Mesenchymal stem cell (in vitro differentiated cells and primary cell): ENCODE data around the gene NT5E.

Source experiments
- DNase-seq: peaks from one replicate; pipeline ENCODE4 v3.0.0-alpha.2; 2013
- H2AFZ ChIP-seq: one replicate; pipeline ENCODE4 v1.6.1; 2013; ENCODE audit warnings: low read depth, mild to moderate bottlenecking, control low read depth, inconsistent platforms, low read length, moderate library complexity
- H2AK5ac ChIP-seq: 2 replicates; pipeline ENCODE4 v1.6.1; 2013; ENCODE audit warnings: low read length, moderate library complexity, mild to moderate bottlenecking, inconsistent platforms; ENCODE audit not compliant: severe bottlenecking
- H2BK120ac ChIP-seq: one replicate; pipeline ENCODE4 v1.6.1; 2013; ENCODE audit warnings: low read depth, mild to moderate bottlenecking, inconsistent platforms, low read length, moderate library complexity
- H2BK12ac ChIP-seq, 2 experiments: one replicate each; pipeline ENCODE4 v1.6.1; 2013; ENCODE audit warnings: inconsistent platforms in 2 of 2, low read length in 2 of 2, mild to moderate bottlenecking in 2 of 2, moderate library complexity in 2 of 2, control low read depth in 1 of 2
- H2BK15ac ChIP-seq: one replicate; pipeline ENCODE4 v1.6.1; 2013; ENCODE audit warnings: mild to moderate bottlenecking, low read depth, inconsistent platforms; ENCODE audit not compliant: poor library complexity, severe bottlenecking
- H2BK5ac ChIP-seq: 2 replicates; pipeline ENCODE4 v1.6.1; 2013; ENCODE audit warnings: low read depth, mild to moderate bottlenecking, low read length, control low read depth, inconsistent platforms; ENCODE audit not compliant: poor library complexity, severe bottlenecking
- H3K14ac ChIP-seq, 2 experiments: one replicate each; pipeline ENCODE4 v1.6.1; 2013; ENCODE audit warnings: inconsistent platforms in 2 of 2, low read length in 2 of 2, control low read depth in 1 of 2, mild to moderate bottlenecking in 1 of 2, moderate library complexity in 1 of 2
- H3K18ac ChIP-seq, 2 experiments: one replicate each; pipeline ENCODE4 v1.6.1; 2013; ENCODE audit warnings: inconsistent platforms in 2 of 2, low read length in 2 of 2, control low read depth in 1 of 2, low read depth in 1 of 2, mild to moderate bottlenecking in 1 of 2
- H3K23ac ChIP-seq, 2 experiments: one replicate each; pipeline ENCODE4 v1.6.1; 2013; ENCODE audit warnings: inconsistent platforms in 2 of 2, low read length in 2 of 2, mild to moderate bottlenecking in 2 of 2, moderate library complexity in 2 of 2, control low read depth in 1 of 2
- H3K27ac ChIP-seq: 2 replicates; pipeline ENCODE4 v1.5.1; 2013; ENCODE audit warnings: mild to moderate bottlenecking, moderate library complexity, low read length, control low read depth, inconsistent platforms; ENCODE audit not compliant: poor library complexity, severe bottlenecking
- H3K27me3 ChIP-seq, 2 experiments: 2 replicates each; pipeline versions ENCODE4 v1.6.1 to v1.7.0; 2013; ENCODE audit warnings: low read length in 2 of 2, mild to moderate bottlenecking in 2 of 2, moderate library complexity in 2 of 2, control low read depth in 1 of 2, inconsistent platforms in 1 of 2; ENCODE audit not compliant: control insufficient read depth in 1 of 2, insufficient read depth in 1 of 2
- H3K36me3 ChIP-seq, 2 experiments: 2 replicates each; pipeline versions ENCODE4 v1.6.1 to v1.7.0; 2013; ENCODE audit warnings: low read length in 2 of 2, control low read depth in 1 of 2, inconsistent platforms in 1 of 2, low read depth in 1 of 2, mild to moderate bottlenecking in 1 of 2; ENCODE audit not compliant: insufficient read depth in 2 of 2, control insufficient read depth in 1 of 2
- H3K4ac ChIP-seq, 2 experiments: one replicate each; pipeline ENCODE4 v1.6.1; 2013; ENCODE audit warnings: inconsistent platforms in 2 of 2, low read length in 2 of 2, mild to moderate bottlenecking in 2 of 2, moderate library complexity in 2 of 2, control low read depth in 1 of 2, low read depth in 1 of 2
- H3K4me1 ChIP-seq: 2 replicates; pipeline ENCODE4 v1.6.1; 2013; ENCODE audit warnings: low read depth, low read length, control low read depth; ENCODE audit not compliant: control insufficient read depth, insufficient read depth
- H3K4me2 ChIP-seq: 2 replicates; pipeline ENCODE4 v1.6.1; 2013; ENCODE audit warnings: low read length, mild to moderate bottlenecking, inconsistent platforms; ENCODE audit not compliant: poor library complexity, severe bottlenecking
- H3K4me3 ChIP-seq, 2 experiments: 2 replicates each; pipeline versions ENCODE4 v1.5.1 to v1.7.0; 2013; ENCODE audit warnings: low read length in 2 of 2, mild to moderate bottlenecking in 2 of 2, control low read depth in 1 of 2, low read depth in 1 of 2; ENCODE audit not compliant: insufficient read depth in 1 of 2
- H3K79me1 ChIP-seq: replicated peaks from 2 replicates; pipeline ENCODE4 v1.6.1; 2013; ENCODE audit warnings: mild to moderate bottlenecking, control low read depth, low read length, inconsistent platforms; ENCODE audit not compliant: poor library complexity, severe bottlenecking
- H3K9ac ChIP-seq: 2 replicates; pipeline ENCODE4 v1.7.0; 2013; ENCODE audit warnings: mild to moderate bottlenecking, low read length, moderate library complexity
- H3K9me3 ChIP-seq: 2 replicates; pipeline ENCODE4 v1.7.0; 2013; ENCODE audit warnings: mild to moderate bottlenecking, low read length; ENCODE audit not compliant: control insufficient read depth
- H4K8ac ChIP-seq: one replicate; pipeline ENCODE4 v1.6.1; 2013; ENCODE audit warnings: inconsistent platforms, mild to moderate bottlenecking, low read length, moderate library complexity
- H4K91ac ChIP-seq: one replicate; pipeline ENCODE4 v1.6.1; 2013; ENCODE audit warnings: mild to moderate bottlenecking, low read length, inconsistent platforms
- WGBS: methylation state at CpG from one replicate; pipeline ENCODE4 v1.1.7; 2013; ENCODE audit warnings: mixed read lengths; 5-methylcytosine and 5-hydroxymethylcytosine counted together

Gene NT5E

GRCh38 chr6:85425997-85426396, 23.9 kb upstream of the NT5E start:
- Histone ChIP-seq H2AK5ac (no peak overlapping the region), H2BK120ac (no peak overlapping the region), H2AFZ (no peak overlapping the region), H3K4me3 (no peak overlapping the region), H2BK5ac (no peak overlapping the region), H3K9me3 (peaks cover 13% of the 10 kb centered on the region), H4K8ac (no peak overlapping the region), H3K27ac (no peak overlapping the region), H2BK12ac (no peak overlapping the region), H3K27me3 (no peaks in the 10 kb centered on the region), H3K4me1 (peaks cover 7% of the 10 kb centered on the region), H4K91ac (no peak overlapping the region), H3K4ac (no peak overlapping the region), H3K9ac (no peak overlapping the region), H3K14ac (no peak overlapping the region), H3K4me2 (no peak overlapping the region), H3K79me1 (no peaks in the 10 kb centered on the region), H2BK15ac (no peak overlapping the region), H3K36me3 (no peaks in the 10 kb centered on the region), H3K18ac (no peak overlapping the region), H3K23ac (no peak overlapping the region)
- no peak for DNase-seq
- WGBS: no CpG with 5 or more reads among the region's 4 CpGs

GRCh38 chr6:85428486-85428885, 21.4 kb upstream of the NT5E start:
- Histone ChIP-seq H2AFZ (no peak overlapping the region), H3K4me1 (no peaks in the 10 kb centered on the region), H3K4me3 (no peak overlapping the region), H3K79me1 (no peaks in the 10 kb centered on the region), H3K27me3 (no peaks in the 10 kb centered on the region), H2BK120ac (no peak overlapping the region), H2BK15ac (no peak overlapping the region), H3K23ac (no peak overlapping the region), H3K18ac (no peak overlapping the region), H2BK5ac (no peak overlapping the region), H3K9ac (no peak overlapping the region), H3K27ac (no peak overlapping the region), H3K36me3 (no peaks in the 10 kb centered on the region), H3K14ac (no peak overlapping the region), H4K91ac (no peak overlapping the region), H2BK12ac (no peak overlapping the region), H2AK5ac (no peak overlapping the region), H3K4ac (no peak overlapping the region), H4K8ac (no peak overlapping the region), H3K4me2 (no peak overlapping the region), H3K9me3 (peaks cover 13% of the 10 kb centered on the region)
- 38% methylated on average over 1 of the region's 1 CpG for WGBS
- no peak for DNase-seq

GRCh38 chr6:85429346-85429745, 20.5 kb upstream of the NT5E start:
- no peak overlapping the region for H3K14ac ChIP-seq
- no peak overlapping the region for H3K4me2 ChIP-seq
- DNase-seq: no peak
- no peak overlapping the region for H2BK5ac ChIP-seq
- H4K8ac ChIP-seq: no peak overlapping the region
- H3K4me3 ChIP-seq: no peak overlapping the region
- no peak overlapping the region for H3K4ac ChIP-seq
- no peaks in the 10 kb centered on the region for H3K36me3 ChIP-seq
- 95% methylated on average over 2 of the region's 4 CpGs for WGBS
- H2AK5ac ChIP-seq: no peak overlapping the region
- H3K23ac ChIP-seq: no peak overlapping the region
- H3K27ac ChIP-seq: no peak overlapping the region
- H2AFZ ChIP-seq: no peak overlapping the region
- no peak overlapping the region for H2BK120ac ChIP-seq
- H4K91ac ChIP-seq: no peak overlapping the region
- no peak overlapping the region for H2BK15ac ChIP-seq
- H3K79me1 ChIP-seq: no peaks in the 10 kb centered on the region
- no peaks in the 10 kb centered on the region for H3K27me3 ChIP-seq
- H3K18ac ChIP-seq: no peak overlapping the region
- no peaks in the 10 kb centered on the region for H3K4me1 ChIP-seq
- peaks cover 15% of the 10 kb centered on the region for H3K9me3 ChIP-seq
- no peak overlapping the region for H3K9ac ChIP-seq
- H2BK12ac ChIP-seq: no peak overlapping the region

- Histone ChIP-seq H3K9ac (no peak overlapping the region), H4K91ac (no peak overlapping the region), H3K4me1 (no peaks in the 10 kb centered on the region), H2BK15ac (no peak overlapping the region), H3K18ac (no peak overlapping the region), H3K27ac (no peak overlapping the region), H2BK5ac (no peak overlapping the region), H3K4me3 (no peak overlapping the region), H3K23ac (no peak overlapping the region), H2AK5ac (no peak overlapping the region), H2BK120ac (no peak overlapping the region), H3K4ac (no peak overlapping the region), H3K36me3 (no peaks in the 10 kb centered on the region), H3K14ac (no peak overlapping the region), H3K27me3 (no peaks in the 10 kb centered on the region), H3K79me1 (no peaks in the 10 kb centered on the region), H2BK12ac (no peak overlapping the region), H3K9me3 (peaks cover 7% of the 10 kb centered on the region), H2AFZ (no peak overlapping the region), H4K8ac (no peak overlapping the region), H3K4me2 (no peak overlapping the region)
- no peak for DNase-seq
- 89% methylated on average over 2 of the region's 3 CpGs for WGBS
These were observed 18.6 kb upstream of the NT5E start for GRCh38 chr6:85431271-85431670.
